K562 treated with DMSO at 1 percent for 48 hours (cell line): ENCODE data around the gene ZNF607. TPM values are rescaled to one million over a fixed set of nuclear protein-coding genes. Genes with fewer than 3 reads are reported as not detected.

ENCODE experiments used
- total RNA-seq: library from RNA; unstranded; fragments of 300-600 nt; gene quantifications from 2 replicates; pipeline ENCODE4 v1.2.3, GENCODE V29; 2022; ENCODE audit warnings: low replicate concordance; ENCODE audit errors: extremely low read depth

The ZNF607 gene
- not detected in 2 replicates for total RNA-seq

GRCh38 chr19:37719111-37719926 is at the start of gene ZNF607:
ZNF607 (minus strand) TSS chr19:37719761; CDS start chr19:37711618, 8,143 bp downstream.

GRCh38 chr19:37655301-37655688 is 64.3 kb downstream of the ZNF607 start, which contains the start of gene ZFP30:
ZFP30 (minus strand) TSS chr19:37655465; CDS start chr19:37647822, 7,643 bp downstream.

Other genes starting within 250 kb of the ZNF607 start
- gene ZNF793, start 212.8 kb downstream of the ZNF607 start, total RNA-seq: not detected in 2 replicates
- gene ZNF571, start 125.0 kb downstream of the ZNF607 start, total RNA-seq: not detected in 2 replicates
- gene ZNF540, start 124.9 kb downstream of the ZNF607 start, total RNA-seq: not detected in 2 replicates
- not detected in 2 replicates for gene ZFP30, start 64.3 kb downstream of the ZNF607 start, total RNA-seq
- not detected in 2 replicates for gene ZNF573, start 59.8 kb upstream of the ZNF607 start, total RNA-seq
- gene WDR87, start 186.8 kb upstream of the ZNF607 start, total RNA-seq: not detected in 2 replicates
- gene SIPA1L3, start 187.4 kb upstream of the ZNF607 start, total RNA-seq: not detected in 2 replicates